ENCODE measurements around the gene PCNA.

PCNA gene

GRCh38 chr20:5119435-5120184 is at the start of gene PCNA:
TSS of gene PCNA (minus strand) at chr20:5119958. CDS start at chr20:5119798, 160 bp downstream.
- Histone ChIP-seq H3K27me3 (ENCODE audit: control insufficient read depth, insufficient read depth, low read length) (no peaks in the 10 kb centered on the region), H3K27ac (ENCODE audit: low read length) (peak within 1 kb of the TSS; percentile 96), H3K4me3 (ENCODE audit: low read length) (peak within 1 kb of the TSS; percentile 81), H3K36me3 (ENCODE audit: control insufficient read depth, low read depth, low read length) (peaks cover 41% of the 10 kb centered on the region), H3K9ac (ENCODE audit: low read length) (peak within 1 kb of the TSS; percentile 95), H3K4me1 (ENCODE audit: control insufficient read depth, low read depth, low read length) (peaks cover 4% of the 10 kb centered on the region), H3K9me3 (ENCODE audit: control insufficient read depth, low read depth, low read length) (no peaks in the 10 kb centered on the region)

DNA sequence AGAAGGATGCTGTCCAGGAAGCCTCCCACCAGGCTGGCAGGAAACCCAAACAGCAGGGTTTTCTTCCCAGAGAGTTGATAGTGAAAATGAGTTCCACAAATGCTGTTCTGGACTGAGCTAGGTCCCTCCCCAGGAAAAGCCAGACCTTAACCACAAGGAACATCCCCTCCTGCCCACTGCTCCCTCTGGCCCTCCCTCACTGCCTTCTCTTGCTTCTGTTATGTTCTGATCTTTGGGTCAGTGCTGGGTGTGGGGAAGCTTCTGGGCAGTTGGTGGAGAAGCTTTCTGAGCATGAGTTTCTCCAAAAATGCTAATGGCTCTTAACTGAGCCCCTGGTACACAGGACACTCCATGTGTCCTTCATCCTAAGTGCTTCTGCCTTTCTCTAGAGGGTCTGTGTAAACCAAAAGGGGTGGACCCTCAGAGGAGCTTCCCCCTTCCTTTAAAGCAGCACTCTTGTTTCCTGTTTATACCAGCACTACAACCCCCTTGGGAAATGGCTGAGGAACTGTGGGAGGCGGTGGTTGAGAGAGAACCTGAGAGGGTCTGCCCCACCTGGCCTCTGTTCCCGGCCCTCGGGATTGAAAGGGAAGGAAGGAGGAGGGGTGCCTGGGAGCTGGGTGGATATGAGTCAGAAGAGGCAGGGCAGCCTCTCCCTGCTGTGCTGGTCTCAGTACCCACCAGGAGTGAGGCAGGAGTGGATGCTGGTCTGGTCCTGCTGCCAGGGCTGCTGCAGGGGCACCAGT is 49.1 kb upstream of the PCNA start:
- no peaks in the 10 kb centered on the region for H3K9me3 ChIP-seq (ENCODE audit: control insufficient read depth, low read depth, low read length)
- H3K27ac ChIP-seq (ENCODE audit: low read length) = peak overlapping the region; percentile 42
- H3K4me1 ChIP-seq (ENCODE audit: control insufficient read depth, low read depth, low read length) = peaks cover 38% of the 10 kb centered on the region
- H3K27me3 ChIP-seq (ENCODE audit: control insufficient read depth, insufficient read depth, low read length) = no peaks in the 10 kb centered on the region
- H3K9ac ChIP-seq (ENCODE audit: low read length) = peak overlapping the region; percentile 25
- no peak overlapping the region for H3K4me3 ChIP-seq (ENCODE audit: low read length)
- no peaks in the 10 kb centered on the region for H3K36me3 ChIP-seq (ENCODE audit: control insufficient read depth, low read depth, low read length)

DNA sequence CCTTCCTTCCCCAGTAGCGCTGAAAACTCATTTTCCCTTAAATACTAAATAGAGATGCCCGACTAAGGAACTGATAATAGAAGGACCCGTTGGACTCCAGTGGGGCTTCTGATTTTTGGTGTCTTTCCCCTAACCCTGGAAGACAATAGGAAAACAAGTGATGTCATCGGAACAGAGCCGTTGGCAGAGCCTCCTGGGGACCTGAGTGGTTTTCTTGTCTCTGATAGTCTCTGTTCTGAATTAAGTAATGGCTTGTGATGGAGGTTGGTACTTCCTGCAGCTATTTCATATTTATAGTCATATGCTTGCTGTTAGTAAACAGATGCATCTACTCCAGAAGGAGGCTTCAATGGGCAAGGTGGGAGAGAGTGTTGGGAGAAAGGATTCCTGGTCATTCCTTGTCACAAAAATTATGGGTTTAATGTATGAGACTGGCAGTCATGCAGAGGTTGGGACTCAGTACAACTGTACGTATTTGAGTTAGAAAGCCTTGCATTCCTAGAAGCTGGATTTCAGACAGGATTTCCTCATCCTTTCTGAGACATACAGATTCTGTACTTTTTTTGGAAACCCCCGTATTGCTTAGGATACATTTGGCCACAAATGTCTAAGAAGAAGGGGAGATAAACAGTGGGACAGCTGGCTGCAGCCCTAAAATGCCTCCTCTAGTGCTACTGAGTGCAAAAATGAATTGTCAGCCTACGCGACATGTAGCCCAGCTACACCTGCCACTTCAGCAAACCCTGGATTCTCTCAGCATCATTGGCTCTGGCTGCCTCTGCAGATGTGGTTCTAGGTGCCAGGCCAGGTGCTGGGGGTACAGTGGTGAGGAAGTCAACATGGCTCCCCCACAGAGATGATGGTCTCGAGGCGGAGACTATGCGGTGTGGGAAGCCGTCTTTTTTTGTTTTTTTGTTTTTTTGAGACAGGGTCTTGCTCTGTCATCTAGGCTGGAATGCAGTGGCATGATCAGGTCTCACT is 45.2 kb upstream of the PCNA start:
- no peaks in the 10 kb centered on the region for H3K36me3 ChIP-seq (ENCODE audit: control insufficient read depth, low read depth, low read length)
- H3K9ac ChIP-seq (ENCODE audit: low read length) = no peak overlapping the region
- no peaks in the 10 kb centered on the region for H3K9me3 ChIP-seq (ENCODE audit: control insufficient read depth, low read depth, low read length)
- no peaks in the 10 kb centered on the region for H3K27me3 ChIP-seq (ENCODE audit: control insufficient read depth, insufficient read depth, low read length)
- H3K4me3 ChIP-seq (ENCODE audit: low read length) = no peak overlapping the region
- peaks cover 15% of the 10 kb centered on the region for H3K4me1 ChIP-seq (ENCODE audit: control insufficient read depth, low read depth, low read length)
- H3K27ac ChIP-seq (ENCODE audit: low read length) = no peak overlapping the region

- no peak overlapping the region for H3K4me3 ChIP-seq (ENCODE audit: low read length)
- no peaks in the 10 kb centered on the region for H3K36me3 ChIP-seq (ENCODE audit: control insufficient read depth, low read depth, low read length)
- H3K9ac ChIP-seq (ENCODE audit: low read length) = no peak overlapping the region
- no peaks in the 10 kb centered on the region for H3K27me3 ChIP-seq (ENCODE audit: control insufficient read depth, insufficient read depth, low read length)
- H3K4me1 ChIP-seq (ENCODE audit: control insufficient read depth, low read depth, low read length) = no peaks in the 10 kb centered on the region
- H3K9me3 ChIP-seq (ENCODE audit: control insufficient read depth, low read depth, low read length) = no peaks in the 10 kb centered on the region
- H3K27ac ChIP-seq (ENCODE audit: low read length) = no peak overlapping the region
Observed at GRCh38 chr20:5161536-5162164, 41.9 kb upstream of the PCNA start.

DNA sequence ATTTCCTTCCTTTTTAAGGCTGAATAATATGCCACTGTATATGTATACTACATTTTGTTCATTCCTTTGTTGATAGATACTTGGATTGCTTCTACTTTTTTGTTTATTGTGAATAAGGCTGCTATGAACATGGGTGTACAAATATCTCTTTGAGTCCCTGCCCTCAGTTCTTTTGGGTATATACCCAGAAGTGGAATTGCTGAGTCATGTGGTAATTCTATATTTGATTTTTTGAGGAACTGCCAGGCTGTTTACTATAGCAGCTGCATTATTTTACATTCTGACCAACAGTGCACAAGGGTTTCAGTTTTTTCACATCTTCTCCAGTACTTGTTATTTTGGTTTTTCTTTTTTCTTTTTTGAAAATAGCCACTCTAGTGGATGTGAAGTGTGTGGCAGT is 41.1 kb upstream of the PCNA start:
- Histone ChIP-seq H3K4me1 (ENCODE audit: control insufficient read depth, low read depth, low read length) (no peaks in the 10 kb centered on the region), H3K4me3 (ENCODE audit: low read length) (no peak overlapping the region), H3K27ac (ENCODE audit: low read length) (no peak overlapping the region)

GRCh38 chr20:5159928-5160327 is 40.2 kb upstream of the PCNA start:
- no peaks in the 10 kb centered on the region for H3K9me3 ChIP-seq (ENCODE audit: control insufficient read depth, low read depth, low read length)
- no peak overlapping the region for H3K27ac ChIP-seq (ENCODE audit: low read length)
- no peaks in the 10 kb centered on the region for H3K4me1 ChIP-seq (ENCODE audit: control insufficient read depth, low read depth, low read length)
- no peak overlapping the region for H3K9ac ChIP-seq (ENCODE audit: low read length)
- no peaks in the 10 kb centered on the region for H3K36me3 ChIP-seq (ENCODE audit: control insufficient read depth, low read depth, low read length)
- no peaks in the 10 kb centered on the region for H3K27me3 ChIP-seq (ENCODE audit: control insufficient read depth, insufficient read depth, low read length)
- H3K4me3 ChIP-seq (ENCODE audit: low read length) = no peak overlapping the region

More for the DNA sequence above, 41.1 kb upstream of the PCNA start:
- no peak overlapping the region for H3K9ac ChIP-seq (ENCODE audit: low read length)
- no peaks in the 10 kb centered on the region for H3K36me3 ChIP-seq (ENCODE audit: control insufficient read depth, low read depth, low read length)
- H3K27me3 ChIP-seq (ENCODE audit: control insufficient read depth, insufficient read depth, low read length) = no peaks in the 10 kb centered on the region
- no peaks in the 10 kb centered on the region for H3K9me3 ChIP-seq (ENCODE audit: control insufficient read depth, low read depth, low read length)

- H3K9me3 ChIP-seq (ENCODE audit: control insufficient read depth, low read depth, low read length) = no peaks in the 10 kb centered on the region
- no peaks in the 10 kb centered on the region for H3K36me3 ChIP-seq (ENCODE audit: control insufficient read depth, low read depth, low read length)
- H3K4me1 ChIP-seq (ENCODE audit: control insufficient read depth, low read depth, low read length) = no peaks in the 10 kb centered on the region
- no peak overlapping the region for H3K27ac ChIP-seq (ENCODE audit: low read length)
- H3K9ac ChIP-seq (ENCODE audit: low read length) = no peak overlapping the region
- no peaks in the 10 kb centered on the region for H3K27me3 ChIP-seq (ENCODE audit: control insufficient read depth, insufficient read depth, low read length)
- no peak overlapping the region for H3K4me3 ChIP-seq (ENCODE audit: low read length)
Observed at GRCh38 chr20:5156675-5157448, 37.1 kb upstream of the PCNA start.

DNA sequence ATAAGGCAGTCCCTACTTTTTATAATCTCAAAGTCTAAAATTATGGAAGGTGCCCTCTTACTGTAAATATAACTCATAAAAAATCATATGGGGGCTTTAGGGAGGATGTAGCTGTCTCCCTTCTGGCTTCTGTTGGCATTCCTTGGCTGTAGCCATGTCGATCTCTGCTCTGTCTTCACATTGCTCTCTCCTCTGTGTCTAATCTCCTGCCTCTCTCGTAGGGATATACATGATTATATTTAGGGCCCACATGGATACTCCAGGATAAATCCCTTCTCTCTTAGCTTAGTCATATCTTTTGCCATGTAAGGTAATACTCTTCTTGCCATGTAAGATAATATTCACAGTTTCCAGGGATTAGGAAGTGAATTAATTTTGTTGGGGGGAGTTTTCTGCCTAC is 35.6 kb upstream of the PCNA start:
- H3K4me1 ChIP-seq (ENCODE audit: control insufficient read depth, low read depth, low read length) = no peaks in the 10 kb centered on the region
- H3K4me3 ChIP-seq (ENCODE audit: low read length) = no peak overlapping the region
- H3K27ac ChIP-seq (ENCODE audit: low read length) = no peak overlapping the region
- H3K27me3 ChIP-seq (ENCODE audit: control insufficient read depth, insufficient read depth, low read length) = no peaks in the 10 kb centered on the region
- H3K36me3 ChIP-seq (ENCODE audit: control insufficient read depth, low read depth, low read length) = no peaks in the 10 kb centered on the region
- H3K9ac ChIP-seq (ENCODE audit: low read length) = no peak overlapping the region
- no peaks in the 10 kb centered on the region for H3K9me3 ChIP-seq (ENCODE audit: control insufficient read depth, low read depth, low read length)

GRCh38 chr20:5154543-5154925 is 34.8 kb upstream of the PCNA start:
- H3K9me3 ChIP-seq (ENCODE audit: control insufficient read depth, low read depth, low read length) = no peaks in the 10 kb centered on the region
- no peak overlapping the region for H3K4me3 ChIP-seq (ENCODE audit: low read length)
- no peaks in the 10 kb centered on the region for H3K36me3 ChIP-seq (ENCODE audit: control insufficient read depth, low read depth, low read length)
- no peak overlapping the region for H3K27ac ChIP-seq (ENCODE audit: low read length)
- H3K27me3 ChIP-seq (ENCODE audit: control insufficient read depth, insufficient read depth, low read length) = no peaks in the 10 kb centered on the region
- H3K4me1 ChIP-seq (ENCODE audit: control insufficient read depth, low read depth, low read length) = no peaks in the 10 kb centered on the region
- no peak overlapping the region for H3K9ac ChIP-seq (ENCODE audit: low read length)

DNA sequence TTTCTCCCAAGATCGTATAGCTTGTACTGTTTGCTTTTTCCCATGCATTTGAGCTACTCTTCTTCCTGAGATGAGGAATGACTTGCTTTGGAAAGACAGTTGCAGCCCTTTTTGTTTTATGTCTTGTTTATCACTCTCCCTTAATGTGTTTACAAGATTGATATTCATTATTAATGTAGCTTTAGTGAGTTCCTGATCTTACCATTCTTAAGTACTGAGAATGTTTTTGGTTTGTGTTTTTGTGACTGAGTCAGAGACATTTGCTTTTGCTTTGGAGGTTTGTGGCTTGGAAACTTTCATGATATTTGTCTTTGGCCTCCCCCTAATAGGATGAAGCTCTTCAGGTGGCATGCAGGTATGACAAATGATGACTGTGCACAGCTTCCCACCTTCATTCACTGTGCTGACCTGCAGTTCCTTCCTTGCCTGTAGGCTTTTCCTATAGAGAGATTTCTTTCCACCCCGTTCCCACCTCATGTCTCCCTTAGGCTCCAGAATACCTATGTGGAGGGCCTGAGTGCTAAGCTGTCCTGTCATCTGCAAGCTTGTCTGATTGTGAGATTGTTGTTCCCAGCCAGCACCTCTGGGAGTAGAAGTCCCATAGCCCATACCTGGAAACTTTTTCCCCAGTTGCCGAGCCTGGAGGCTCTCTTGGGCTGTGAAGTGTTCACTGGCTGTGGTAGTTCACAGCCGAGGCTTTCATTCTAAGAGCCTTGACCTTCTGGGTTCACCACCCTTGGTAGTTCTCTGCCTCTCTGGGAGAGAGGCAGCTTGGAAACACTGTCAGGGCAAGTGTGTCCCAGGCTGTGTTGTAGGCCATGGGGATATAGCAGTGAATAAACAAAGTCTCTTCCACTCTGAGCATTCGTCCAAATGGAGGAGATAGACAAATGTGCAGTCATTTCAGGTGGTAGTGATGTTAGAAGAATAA is 34.1 kb upstream of the PCNA start:
- Histone ChIP-seq H3K4me3 (ENCODE audit: low read length) (no peak overlapping the region), H3K27ac (ENCODE audit: low read length) (no peak overlapping the region), H3K4me1 (ENCODE audit: control insufficient read depth, low read depth, low read length) (no peaks in the 10 kb centered on the region), H3K9ac (ENCODE audit: low read length) (no peak overlapping the region), H3K9me3 (ENCODE audit: control insufficient read depth, low read depth, low read length) (no peaks in the 10 kb centered on the region), H3K36me3 (ENCODE audit: control insufficient read depth, low read depth, low read length) (no peaks in the 10 kb centered on the region), H3K27me3 (ENCODE audit: control insufficient read depth, insufficient read depth, low read length) (no peaks in the 10 kb centered on the region)

Data from iPS-18a (cell line).